Measurements from ENCODE around the gene TSPAN32. TPM values are rescaled to one million over a fixed set of nuclear protein-coding genes. Genes with fewer than 3 reads are reported as not detected.

TSPAN32 gene
- total RNA-seq, 1 donor from 2014 or later, result not detected

- H3K36me3 Mint-ChIP-seq (ENCODE audit: low read depth), result peaks cover 9% of the 10 kb centered on the region
- no peak for TF ChIP-seq CTCF (IDR thresholded peaks at IDR 0.05)
- peaks cover 13% of the 10 kb centered on the region for H3K9me3 Mint-ChIP-seq (ENCODE audit: low read depth)
- H3K4me3 Mint-ChIP-seq (ENCODE audit: unreplicated experiment), result no peak overlapping the region
- peaks cover 3% of the 10 kb centered on the region for H3K27me3 Mint-ChIP-seq (ENCODE audit: low read depth)
- H3K27ac Mint-ChIP-seq (ENCODE audit: unreplicated experiment), result no peak overlapping the region
- no peak for DNase-seq (ENCODE audit: low spot score)
- no peaks in the 10 kb centered on the region for H3K4me1 Mint-ChIP-seq (ENCODE audit: low read depth)
Measured at GRCh38 chr11:2327032-2327431, 25.2 kb downstream of the TSPAN32 start.

DNA sequence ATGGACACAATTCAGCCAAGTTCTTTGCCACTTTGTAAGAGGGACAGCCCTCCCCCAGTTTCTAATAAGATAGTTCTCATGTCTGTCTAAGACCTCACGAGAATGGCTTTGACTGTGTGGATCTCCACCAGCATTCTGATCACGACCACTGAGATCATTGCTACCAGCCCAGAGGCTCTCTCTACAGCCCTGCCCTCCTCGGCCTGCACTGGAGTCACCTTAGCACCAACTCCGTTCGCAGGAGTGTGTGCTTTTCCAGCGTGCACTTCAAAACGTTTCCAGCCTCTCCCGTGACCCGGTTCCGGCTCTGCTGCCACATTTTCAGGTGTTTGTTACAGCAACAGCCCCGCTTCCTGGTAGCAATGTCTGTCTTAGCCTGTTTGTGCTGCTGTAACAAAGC is 26.2 kb downstream of the TSPAN32 start:
- Mint-ChIP-seq H3K27me3 (ENCODE audit: low read depth) (peaks cover 2% of the 10 kb centered on the region), H3K36me3 (ENCODE audit: low read depth) (peaks cover 6% of the 10 kb centered on the region), H3K9me3 (ENCODE audit: low read depth) (peaks cover 5% of the 10 kb centered on the region), H3K4me3 (ENCODE audit: unreplicated experiment) (no peak overlapping the region), H3K27ac (ENCODE audit: unreplicated experiment) (no peak overlapping the region), H3K4me1 (ENCODE audit: low read depth) (no peaks in the 10 kb centered on the region)
- no peak for TF ChIP-seq CTCF (IDR thresholded peaks at IDR 0.05)
- no peak for DNase-seq (ENCODE audit: low spot score)

DNA sequence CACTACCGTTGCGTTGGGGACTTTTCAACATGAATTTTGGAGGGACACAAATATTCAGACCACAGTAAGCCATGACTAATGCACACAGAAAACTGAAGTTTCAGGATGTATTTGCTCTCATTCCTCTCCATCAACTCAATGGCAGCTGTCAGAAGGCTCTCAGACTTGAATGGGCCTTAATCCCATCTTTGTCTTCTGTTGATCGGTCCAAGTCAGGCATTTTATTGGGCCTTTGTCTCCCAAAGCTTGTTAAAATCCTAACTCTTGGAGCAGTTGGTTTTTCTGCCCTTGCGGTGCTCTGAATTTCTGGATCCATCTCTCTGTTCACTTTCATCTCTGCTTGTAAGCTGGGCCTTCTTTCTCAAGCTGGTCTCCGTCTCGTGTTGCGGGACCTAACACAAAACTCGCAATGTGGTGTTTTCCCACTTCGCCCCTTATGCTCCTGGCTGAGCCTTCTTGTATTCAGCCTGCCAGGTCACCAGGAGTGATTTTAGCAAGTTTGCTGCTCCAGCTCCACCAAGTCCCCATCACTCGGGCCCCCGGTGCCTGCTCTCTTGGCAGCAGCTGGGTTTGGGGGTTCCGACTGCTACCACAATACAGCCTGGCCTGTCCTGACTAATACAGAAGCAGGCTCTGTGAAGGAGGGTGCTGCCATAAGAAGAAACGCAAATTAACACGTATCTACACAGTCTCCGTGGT is 27.0 kb downstream of the TSPAN32 start:
- no peaks in the 10 kb centered on the region for H3K4me1 Mint-ChIP-seq (ENCODE audit: low read depth)

GRCh38 chr11:2329551-2329950 is 27.7 kb downstream of the TSPAN32 start:
- peaks cover 5% of the 10 kb centered on the region for H3K9me3 Mint-ChIP-seq (ENCODE audit: low read depth)
- peaks cover 5% of the 10 kb centered on the region for H3K36me3 Mint-ChIP-seq (ENCODE audit: low read depth)
- DNase-seq (ENCODE audit: low spot score), result no peak
- H3K4me1 Mint-ChIP-seq (ENCODE audit: low read depth), result no peaks in the 10 kb centered on the region
- no peak for TF ChIP-seq CTCF (IDR thresholded peaks at IDR 0.05)
- H3K27me3 Mint-ChIP-seq (ENCODE audit: low read depth), result no peaks in the 10 kb centered on the region
- no peak overlapping the region for H3K4me3 Mint-ChIP-seq (ENCODE audit: unreplicated experiment)
- no peak overlapping the region for H3K27ac Mint-ChIP-seq (ENCODE audit: unreplicated experiment)

More for the DNA sequence above, 27.0 kb downstream of the TSPAN32 start:
- Mint-ChIP-seq H3K9me3 (ENCODE audit: low read depth) (peaks cover 5% of the 10 kb centered on the region), H3K27ac (ENCODE audit: unreplicated experiment) (no peak overlapping the region), H3K36me3 (ENCODE audit: low read depth) (peaks cover 6% of the 10 kb centered on the region), H3K4me3 (ENCODE audit: unreplicated experiment) (no peak overlapping the region), H3K27me3 (ENCODE audit: low read depth) (no peaks in the 10 kb centered on the region)
- TF ChIP-seq CTCF (IDR thresholded peaks at IDR 0.05), result no peak
- DNase-seq (ENCODE audit: low spot score), result no peak

GRCh38 chr11:2330696-2331095 is 28.9 kb downstream of the TSPAN32 start:
- H3K4me1 Mint-ChIP-seq (ENCODE audit: low read depth), result no peaks in the 10 kb centered on the region
- no peaks in the 10 kb centered on the region for H3K27me3 Mint-ChIP-seq (ENCODE audit: low read depth)
- DNase-seq (ENCODE audit: low spot score), result no peak
- H3K36me3 Mint-ChIP-seq (ENCODE audit: low read depth), result peaks cover 5% of the 10 kb centered on the region
- TF ChIP-seq CTCF (IDR thresholded peaks at IDR 0.05), result no peak
- H3K27ac Mint-ChIP-seq (ENCODE audit: unreplicated experiment), result no peak overlapping the region
- no peak overlapping the region for H3K4me3 Mint-ChIP-seq (ENCODE audit: unreplicated experiment)
- H3K9me3 Mint-ChIP-seq (ENCODE audit: low read depth), result peaks cover 5% of the 10 kb centered on the region
